ENCODE results near the gene ASIC2.

Gene ASIC2

DNA sequence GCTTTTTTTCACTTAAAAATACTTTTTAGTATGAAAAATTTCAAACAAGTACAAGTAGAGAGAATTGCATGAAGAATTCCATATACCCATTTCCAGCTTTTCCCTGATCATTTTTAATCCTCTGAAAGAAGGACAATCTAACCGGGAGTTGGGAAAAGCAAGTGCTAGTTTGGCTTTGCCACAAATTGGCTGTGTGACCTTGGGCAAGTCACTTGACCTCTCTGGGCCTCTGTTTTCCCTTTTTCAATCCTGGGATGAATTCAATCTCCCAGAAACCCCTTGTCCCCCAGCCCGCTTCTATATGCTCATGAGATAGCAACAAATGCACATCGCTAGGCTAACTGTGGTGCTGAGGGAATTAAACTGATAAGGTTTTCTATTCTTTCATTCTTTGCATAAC, 49.4 kb downstream of the ASIC2 start:
- no peak for DNase-seq (ENCODE audit: low spot score)

DNA sequence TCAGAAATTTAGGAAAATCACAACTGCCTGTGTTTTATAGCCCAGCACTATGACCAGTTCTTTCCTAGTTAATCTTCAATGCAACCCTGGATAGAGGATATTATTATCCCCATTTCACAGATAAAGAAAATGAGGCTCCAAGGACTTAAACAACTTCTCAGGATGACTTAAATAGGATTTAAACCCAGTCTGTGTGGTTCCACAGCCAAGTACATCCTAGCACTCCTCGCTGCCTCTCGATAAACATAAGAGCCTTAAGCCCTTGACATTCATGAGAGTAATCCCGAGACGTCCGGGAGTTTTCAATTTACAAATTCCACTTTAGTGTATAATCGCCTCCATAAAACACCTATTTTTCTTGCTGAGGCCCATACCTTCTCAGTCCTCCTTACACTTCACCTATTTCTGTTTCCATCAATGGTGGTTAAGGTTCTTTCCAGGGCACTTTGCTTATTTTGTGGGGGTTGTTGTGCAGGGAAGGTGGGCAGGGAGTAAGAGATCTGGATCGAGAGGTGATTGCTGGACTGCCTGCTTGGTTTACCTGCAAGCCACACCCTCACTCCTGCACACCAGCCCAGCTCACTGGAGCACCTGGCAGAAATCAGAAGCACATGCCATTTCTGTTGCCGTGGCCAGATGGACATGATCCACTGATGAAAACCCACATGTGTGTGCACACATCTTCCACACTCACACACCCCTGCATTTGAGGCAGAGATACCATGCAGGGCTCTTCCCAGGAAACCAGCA, 50.5 kb downstream of the ASIC2 start:
- DNase-seq (ENCODE audit: low spot score), result no peak

- no peak for DNase-seq (ENCODE audit: low spot score)
These were observed 51.7 kb downstream of the ASIC2 start for GRCh38 chr17:33241390-33241789.

GRCh38 chr17:33240362-33240761, 52.7 kb downstream of the ASIC2 start:
- DNase-seq (ENCODE audit: low spot score), result no peak

DNA sequence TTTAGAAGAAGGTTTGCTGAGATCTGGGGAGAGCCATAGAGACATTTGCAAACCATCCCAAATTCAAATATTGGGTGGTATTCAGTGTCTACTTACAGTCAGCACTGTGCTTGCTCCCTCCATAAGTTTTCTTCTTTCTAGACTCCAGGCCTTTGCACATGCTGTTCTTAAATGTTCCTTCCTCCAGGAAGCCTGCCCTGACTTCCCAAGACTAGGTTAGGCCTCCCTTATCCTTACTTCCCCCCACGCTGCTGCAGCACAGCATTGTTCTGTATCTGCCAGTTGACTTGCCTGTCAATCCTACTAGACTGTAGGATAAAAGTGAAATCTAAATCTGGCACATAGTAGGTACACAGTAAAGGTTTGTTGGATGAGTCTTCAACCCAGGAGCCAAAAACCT, 53.4 kb downstream of the ASIC2 start:
- DNase-seq (ENCODE audit: low spot score), result no peak

DNA sequence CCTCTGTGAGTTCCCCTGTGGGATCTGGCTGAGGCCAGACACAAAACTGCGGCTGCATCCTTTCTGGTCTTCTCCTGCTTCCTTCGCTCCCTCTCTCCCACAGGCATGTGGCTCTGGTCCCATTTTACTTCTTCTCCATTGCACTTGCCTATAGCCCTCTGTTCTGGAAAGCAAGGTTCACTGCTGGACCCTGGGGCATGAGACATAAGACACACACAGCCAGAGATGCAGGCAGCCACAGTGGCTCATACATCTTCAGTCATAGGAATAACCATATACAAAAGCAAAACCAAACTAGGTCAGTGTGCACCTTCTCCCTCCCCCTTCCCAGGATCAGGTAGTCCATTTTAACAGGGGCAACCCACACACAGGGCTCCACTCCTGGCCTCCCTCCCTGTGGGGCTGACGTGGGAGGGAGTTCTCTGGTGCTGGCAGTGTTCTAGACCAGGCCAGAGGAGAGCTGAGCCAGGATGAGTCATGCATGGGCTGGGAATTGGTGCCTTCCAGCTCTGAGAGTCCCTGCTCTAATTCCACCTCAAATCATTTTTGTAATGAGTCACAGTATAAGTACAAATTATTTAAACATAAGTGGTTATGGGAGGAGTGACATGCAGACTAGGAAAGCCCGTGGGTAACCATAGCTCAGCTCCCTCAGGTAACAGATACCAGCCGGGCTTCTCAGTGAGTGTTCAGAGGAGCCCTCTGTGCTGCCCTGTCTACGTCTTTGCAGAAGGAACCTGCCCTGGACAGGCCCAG, 58.0 kb downstream of the ASIC2 start:
- no peak for DNase-seq (ENCODE audit: low spot score)

DNA sequence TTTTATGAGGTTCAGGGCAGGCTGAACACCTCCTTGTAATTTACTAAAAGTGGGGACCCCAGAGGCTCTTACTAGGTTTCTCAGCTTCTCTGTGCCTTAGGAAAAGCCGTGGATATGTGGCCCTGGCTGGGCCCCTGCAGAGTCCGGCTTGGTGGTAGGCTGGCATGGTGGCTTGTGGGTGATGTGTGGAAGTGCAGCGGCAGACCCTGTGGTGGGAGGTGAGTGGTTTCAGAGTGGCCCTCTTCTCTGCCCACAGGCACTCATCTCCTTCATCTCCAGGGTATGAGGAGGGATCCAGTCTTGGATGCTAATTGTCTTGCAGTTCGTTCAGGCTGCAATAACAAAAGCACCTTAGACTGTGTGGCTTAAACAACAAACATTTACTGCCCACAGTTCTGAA, 58.9 kb downstream of the ASIC2 start:
- no peak for DNase-seq (ENCODE audit: low spot score)

- no peak for DNase-seq (ENCODE audit: low spot score)
These were observed 59.3 kb downstream of the ASIC2 start for GRCh38 chr17:33233811-33234177.

DNA sequence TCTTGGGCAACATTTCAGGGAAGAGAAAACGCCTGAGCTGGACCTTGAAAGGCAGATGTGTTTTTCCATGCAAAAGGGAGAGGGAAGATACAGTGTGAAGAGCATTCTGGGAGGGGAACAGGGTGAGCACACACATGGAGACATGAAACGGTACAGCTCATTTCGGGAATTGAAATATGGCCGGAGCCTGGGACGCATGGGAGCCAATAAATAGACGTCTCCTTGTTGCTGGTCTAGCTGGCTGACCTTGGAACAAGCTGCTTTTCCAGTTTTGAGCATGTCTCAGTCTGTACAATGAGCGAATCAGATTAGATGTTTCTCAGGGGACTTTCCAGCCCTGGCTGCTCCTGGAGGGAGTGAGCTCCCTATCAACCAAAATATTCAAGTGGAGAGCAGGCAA, 63.6 kb downstream of the ASIC2 start:
- no peak for DNase-seq (ENCODE audit: low spot score)

- no peak for DNase-seq (ENCODE audit: low spot score)
These were observed 64.1 kb downstream of the ASIC2 start for GRCh38 chr17:33229028-33229427.

GRCh38 chr17:33228548-33228947, 64.5 kb downstream of the ASIC2 start:
- no peak for DNase-seq (ENCODE audit: low spot score)

GRCh38 chr17:33227911-33228310, 65.2 kb downstream of the ASIC2 start:
- no peak for DNase-seq (ENCODE audit: low spot score)

DNA sequence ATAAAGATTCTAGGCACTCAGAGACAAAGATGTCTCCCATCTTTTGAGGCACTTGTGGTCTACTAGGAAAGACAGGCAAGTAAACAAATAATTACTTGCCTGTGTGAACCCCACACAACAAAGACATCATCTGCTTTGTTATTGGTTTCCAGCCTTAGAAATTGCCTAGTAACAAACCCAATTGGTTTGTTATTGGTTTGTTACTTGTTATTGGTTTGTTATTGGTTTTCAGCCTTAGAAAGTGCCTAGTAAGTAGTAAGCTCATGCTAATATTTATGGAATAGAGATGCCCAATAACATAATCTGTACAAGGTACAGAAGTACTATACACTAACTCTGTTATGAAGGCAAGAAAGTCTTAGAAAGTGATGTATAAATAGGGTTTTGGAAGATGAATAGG, 67.1 kb downstream of the ASIC2 start:
- DNase-seq (ENCODE audit: low spot score), result no peak

DNA sequence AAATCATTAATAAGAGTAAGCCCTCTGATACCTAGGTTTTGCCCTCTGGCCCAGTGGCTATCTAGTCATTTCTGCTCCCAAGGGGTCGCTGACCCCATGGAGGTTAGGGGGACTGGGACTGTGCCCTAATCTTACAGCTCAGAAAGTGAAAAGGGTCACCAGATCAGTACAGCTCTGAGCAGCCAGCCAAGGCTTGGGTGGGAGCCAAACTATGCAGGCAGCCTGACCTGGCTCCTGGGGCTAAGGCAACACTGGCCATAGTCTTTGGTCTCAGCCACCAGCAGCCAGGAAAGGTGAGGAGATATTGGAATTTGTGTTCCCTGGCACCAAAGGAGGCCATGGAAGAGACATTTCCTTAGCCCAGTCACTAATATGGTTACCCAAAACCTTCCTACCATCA, 67.6 kb downstream of the ASIC2 start:
- no peak for DNase-seq (ENCODE audit: low spot score)

DNA sequence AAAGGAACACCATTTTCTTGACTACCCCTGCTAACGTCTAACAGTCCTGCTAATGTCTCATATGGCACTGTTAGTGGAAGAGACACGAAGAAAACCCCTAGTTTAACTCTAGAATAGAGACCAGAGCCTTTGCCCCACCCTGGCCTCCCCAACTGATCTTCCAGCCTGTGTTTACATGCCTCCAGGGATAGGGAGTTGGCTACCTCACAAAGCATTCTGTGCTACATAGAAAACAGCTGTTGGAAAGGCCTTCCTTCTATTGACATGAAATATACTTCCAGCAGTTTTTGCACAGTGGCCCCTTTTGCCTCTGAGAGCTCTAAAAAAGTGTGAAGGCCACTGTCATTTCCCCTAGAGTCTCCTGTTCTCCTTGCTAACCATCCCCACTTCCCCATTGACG, 73.1 kb downstream of the ASIC2 start:
- no peak for DNase-seq (ENCODE audit: low spot score)

- DNase-seq (ENCODE audit: low spot score), result no peak
These were observed 74.1 kb downstream of the ASIC2 start for GRCh38 chr17:33218698-33219601.

- DNase-seq (ENCODE audit: low spot score), result no peak
These were observed 75.2 kb downstream of the ASIC2 start for GRCh38 chr17:33217891-33218290.

DNA sequence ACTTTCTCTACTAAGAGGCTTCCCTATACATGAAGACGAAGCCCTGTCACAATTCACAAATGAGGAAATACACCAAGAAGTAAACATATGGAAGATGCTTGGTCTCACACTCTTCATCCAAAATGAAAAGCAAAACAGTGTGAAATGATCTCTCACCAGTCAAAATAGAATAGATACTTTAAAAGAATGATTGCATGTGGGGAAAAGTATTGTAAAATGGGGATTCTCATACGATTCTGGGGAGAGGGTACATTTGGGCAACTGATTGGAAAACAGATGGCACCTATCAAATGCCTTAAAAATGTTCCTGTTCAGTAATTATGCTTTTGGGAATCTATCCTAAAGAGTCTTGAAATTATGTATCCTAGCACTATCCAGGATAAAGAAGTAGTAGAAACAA, 78.1 kb downstream of the ASIC2 start:
- DNase-seq (ENCODE audit: low spot score), result no peak

DNA sequence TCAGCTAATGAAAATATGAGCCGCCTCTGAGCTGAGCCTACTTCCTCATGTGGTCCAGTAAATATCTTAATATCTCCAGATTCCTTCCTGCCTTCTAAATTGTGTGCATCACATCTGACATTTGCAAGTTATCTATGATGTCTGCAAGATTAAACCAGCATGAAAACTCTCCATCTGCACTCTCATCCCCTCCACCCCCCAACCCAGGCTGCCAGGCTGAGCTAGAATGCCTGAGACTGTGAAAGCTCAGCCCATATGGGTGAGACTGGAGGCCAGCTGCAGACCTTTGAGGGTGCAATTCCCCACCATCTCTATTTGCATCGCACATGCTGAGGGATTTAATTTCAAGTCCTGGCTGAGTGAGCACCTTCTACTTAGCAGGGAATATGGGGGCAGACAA, 82.8 kb downstream of the ASIC2 start:
- no peak for DNase-seq (ENCODE audit: low spot score)

DNA sequence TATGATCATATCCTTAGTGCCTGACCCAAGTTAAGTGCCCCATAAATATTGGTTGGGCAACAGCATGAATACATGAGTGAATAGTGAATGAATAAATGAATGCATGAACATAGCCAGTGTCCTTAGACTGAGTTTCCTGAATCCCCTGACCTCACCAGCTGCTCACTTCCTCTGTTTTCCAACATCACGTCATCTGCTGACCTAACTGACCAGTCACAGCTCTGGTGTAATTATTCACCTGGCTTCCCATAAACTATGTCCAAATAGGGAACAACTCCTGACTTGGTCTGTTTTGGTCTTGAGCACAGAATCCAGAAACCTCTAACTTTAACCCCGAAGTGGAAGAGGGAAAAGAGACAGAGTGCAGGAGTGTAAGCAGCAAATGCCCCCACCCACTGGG, 83.4 kb downstream of the ASIC2 start:
- DNase-seq (ENCODE audit: low spot score), result no peak

DNA sequence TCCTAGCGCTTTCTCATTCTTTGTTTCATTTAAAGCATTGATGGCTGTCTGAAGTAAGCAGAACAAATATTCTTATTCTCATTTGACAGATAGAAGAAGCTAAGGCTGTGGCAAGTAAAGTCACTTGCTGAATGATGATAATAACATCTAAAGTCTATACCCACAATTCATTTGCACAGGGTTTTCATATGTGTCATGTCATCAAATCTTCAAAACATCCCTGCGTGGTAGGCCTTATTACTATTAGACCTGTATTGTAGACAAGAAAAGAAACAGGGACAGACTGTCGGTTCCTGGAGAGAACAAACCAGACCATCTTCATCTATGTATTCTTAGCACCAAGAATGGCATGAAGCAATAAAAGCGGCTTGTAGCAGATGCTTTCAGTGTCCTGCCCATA, 85.9 kb downstream of the ASIC2 start:
- no peak for DNase-seq (ENCODE audit: low spot score)

DNA sequence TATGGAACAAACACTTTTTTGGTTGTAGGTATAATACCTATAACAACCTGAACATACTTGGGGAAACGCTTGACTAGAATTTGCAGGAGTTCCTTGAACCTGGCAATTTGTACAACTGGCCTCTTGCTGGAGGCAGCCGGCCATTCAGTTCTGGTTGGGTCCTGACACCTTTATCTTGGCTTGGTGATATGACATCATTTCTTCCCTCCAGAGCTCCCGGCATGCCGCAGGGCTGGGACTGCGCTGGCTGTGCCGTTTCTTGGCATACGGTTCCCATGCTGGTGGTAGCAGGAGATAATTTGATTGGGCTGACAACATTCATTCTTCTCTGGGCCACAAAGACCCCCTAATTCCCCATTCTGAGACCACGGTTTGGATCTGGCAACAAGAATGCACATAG, 87.5 kb downstream of the ASIC2 start:
- DNase-seq (ENCODE audit: low spot score), result no peak

GRCh38 chr17:33204701-33205100, 88.4 kb downstream of the ASIC2 start:
- no peak for DNase-seq (ENCODE audit: low spot score)

All from hematopoietic multipotent progenitor cell treated with erythropoietin and hydrocortisone succinate and interleukin-3 and kit ligand, for 17 days (in vitro differentiated cells).